ENCODE measurements around the gene MYADM.

MYADM gene

DNA sequence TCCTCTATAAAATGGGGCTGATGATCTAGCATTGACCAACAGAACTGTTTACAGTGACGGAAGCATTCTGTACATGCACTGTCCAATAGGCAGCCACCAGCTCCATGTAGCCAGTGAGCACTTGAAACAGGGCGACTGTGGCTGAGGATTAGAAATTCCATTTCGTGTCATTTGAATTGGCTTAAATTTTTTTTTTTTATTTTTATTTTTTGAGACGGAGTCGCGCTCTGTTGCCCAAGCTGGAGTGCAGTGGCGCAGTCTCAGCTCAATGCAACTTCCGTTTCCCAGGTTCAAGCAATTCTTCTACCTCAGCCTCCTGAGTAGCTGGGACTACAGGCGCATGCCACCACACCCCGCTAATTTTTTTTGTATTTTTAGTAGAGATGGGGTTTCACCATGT lies 17.4 kb downstream of the MYADM start:
- DNase-seq (ENCODE audit: low read depth), result no peak

DNA sequence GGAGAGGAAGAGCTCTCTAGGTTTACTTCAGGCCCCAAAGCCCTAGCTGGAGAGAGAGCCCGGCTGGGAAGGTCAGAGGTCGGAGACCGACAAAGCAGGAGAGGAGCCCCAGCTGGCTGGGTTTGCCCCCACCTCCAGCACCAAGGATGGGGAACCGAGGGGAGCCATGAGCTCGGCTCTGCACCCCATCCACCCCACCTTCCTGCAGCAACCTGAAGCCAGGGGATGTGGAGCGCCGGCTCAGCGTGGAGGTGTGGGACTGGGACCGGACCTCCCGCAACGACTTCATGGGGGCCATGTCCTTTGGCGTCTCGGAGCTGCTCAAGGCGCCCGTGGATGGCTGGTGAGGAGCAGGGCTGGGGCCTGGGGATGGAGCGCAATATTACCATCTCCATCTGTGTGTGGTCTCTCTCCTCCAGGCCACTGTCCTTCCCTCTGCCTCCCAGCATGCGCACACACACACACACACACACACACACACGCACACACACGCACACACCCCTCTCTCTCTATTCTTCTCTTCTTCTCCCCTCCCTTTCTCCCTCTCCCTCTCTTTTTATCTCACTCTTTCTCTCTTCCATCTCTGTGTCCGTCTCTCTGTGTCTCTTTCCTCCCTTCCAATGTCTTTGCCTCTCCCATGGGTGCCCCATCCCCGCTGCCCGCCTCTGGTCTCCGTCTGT lies 24.8 kb downstream of the MYADM start:
- DNase-seq (ENCODE audit: low read depth), result no peak

DNA sequence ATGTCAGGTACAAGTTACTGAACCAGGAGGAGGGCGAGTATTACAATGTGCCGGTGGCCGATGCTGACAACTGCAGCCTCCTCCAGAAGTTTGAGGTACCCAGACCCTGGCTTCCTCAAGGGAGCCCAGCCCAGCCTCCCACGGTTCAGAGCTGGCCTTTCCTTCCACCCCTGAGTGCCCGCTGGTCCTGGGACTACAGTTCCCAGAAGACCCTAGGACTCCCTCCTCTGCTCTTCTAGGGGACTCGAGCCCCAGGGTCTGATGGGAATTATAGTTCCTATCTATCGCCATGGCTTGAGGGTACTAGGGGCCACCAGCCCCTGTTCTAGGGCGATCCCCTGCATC lies 25.3 kb downstream of the MYADM start:
- DNase-seq (ENCODE audit: low read depth), result no peak

DNA sequence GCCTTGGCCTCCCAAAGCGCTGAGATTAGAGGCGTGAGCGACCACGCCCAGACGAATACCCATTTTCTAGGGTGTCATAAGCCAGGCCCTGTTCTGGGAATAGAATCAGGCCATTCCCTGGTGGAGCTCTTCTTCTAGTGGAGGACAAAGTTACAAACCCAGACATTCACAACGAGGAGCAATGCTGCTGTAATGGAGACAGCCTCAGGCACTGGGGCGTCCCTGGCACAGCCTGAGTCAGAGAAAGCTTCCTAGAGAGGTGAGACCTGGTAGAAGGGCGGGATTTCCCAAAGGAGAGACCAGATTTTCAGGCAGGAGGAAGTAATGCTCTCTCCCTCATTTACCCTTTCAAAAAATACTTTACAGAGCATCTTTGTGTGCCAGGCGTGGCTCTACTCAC lies 27.0 kb downstream of the MYADM start:
- DNase-seq (ENCODE audit: low read depth), result no peak

DNA sequence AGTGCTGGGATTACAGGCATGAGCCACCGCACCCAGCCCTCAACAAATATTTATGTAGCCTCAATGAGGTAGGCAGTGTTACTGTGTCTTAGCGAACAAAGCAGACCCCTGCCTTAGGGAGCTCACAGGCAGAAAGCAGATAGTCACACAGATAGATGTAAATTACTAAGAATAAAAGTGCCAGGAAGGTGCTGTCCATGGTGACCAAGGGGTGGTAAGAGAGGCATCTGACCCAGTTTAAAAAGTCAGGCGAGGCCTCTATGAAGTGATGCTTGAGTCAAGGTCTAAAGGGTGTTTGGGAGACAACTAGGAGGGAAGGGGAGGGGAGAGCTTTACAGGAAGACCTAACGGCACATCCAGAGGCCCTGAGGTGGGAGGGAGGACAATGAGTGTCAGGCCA lies 29.0 kb downstream of the MYADM start:
- no peak for DNase-seq (ENCODE audit: low read depth)

DNA sequence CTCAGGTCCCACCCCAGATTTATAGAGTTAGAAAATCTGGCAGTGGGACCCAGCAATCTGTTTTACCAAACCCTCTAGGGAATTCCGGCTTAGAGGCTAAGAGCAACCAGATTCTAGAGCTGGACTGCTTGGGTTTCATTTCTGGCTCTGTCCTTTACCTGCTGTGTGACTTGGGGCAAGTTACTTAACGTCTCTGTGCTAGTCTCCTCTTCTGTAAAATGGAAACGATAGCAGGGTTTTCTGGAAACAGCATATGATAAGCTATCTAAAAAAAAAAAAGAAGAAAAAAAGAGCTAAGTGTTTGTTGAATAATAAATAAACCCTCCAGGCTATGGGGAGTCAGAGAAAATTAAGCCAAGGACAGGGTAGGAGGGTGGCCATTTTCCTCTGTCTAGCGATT lies 29.8 kb downstream of the MYADM start:
- DNase-seq (ENCODE audit: low read depth), result no peak

DNA sequence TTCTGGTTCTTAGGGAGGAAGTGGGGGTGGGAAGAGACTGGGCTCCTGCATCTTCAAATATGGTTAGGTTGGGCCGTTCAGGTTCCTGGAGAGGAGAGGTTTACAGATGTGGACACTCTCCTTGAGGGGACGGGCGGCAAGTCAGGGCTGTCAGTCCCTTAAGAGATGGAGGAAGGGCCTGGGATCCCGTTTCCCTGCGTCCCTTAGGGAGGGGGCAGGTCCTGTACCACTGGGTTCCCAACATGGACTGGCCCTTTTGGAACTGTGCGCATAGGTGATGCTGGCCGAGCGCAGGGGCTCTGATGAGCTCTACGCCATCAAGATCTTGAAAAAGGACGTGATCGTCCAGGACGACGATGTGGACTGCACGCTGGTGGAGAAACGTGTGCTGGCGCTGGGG lies 30.5 kb downstream of the MYADM start:
- DNase-seq (ENCODE audit: low read depth), result no peak

DNA sequence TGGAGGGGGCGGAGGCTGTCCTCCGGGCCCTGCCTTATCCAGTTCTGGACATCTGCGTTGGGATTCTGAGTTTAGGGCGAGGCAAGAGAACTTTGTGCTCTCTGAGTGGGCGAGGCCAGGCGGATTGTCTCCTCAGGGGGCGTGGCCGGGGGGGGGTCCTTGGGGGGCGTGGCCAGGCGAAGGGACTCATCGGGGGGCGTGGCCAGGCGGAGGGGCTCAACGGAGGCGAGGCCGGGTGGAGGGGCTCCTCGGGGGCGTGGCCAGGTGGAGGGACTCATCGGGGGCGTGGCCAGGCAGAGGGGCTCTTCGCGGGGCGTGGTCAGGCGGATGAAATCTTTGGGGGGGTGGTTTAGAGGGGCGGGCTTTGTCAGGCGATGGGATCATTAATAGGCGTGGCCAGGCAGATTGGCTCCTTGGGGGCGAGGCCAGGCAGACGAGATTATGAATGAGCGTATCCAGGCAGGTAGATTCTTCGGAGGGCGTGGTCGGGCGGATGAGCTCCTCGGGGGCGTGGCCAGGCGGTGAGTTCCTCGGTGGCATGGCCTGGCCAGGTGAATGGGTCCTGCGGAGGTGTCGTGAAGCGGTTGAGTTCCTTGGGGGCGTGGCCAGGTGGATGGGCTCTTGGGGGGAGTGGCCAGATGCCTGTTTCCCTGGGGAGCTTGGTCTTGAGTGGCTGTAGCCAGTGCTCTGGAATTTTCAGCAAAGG lies 31.1 kb downstream of the MYADM start:
- no peak for DNase-seq (ENCODE audit: low read depth)

DNA sequence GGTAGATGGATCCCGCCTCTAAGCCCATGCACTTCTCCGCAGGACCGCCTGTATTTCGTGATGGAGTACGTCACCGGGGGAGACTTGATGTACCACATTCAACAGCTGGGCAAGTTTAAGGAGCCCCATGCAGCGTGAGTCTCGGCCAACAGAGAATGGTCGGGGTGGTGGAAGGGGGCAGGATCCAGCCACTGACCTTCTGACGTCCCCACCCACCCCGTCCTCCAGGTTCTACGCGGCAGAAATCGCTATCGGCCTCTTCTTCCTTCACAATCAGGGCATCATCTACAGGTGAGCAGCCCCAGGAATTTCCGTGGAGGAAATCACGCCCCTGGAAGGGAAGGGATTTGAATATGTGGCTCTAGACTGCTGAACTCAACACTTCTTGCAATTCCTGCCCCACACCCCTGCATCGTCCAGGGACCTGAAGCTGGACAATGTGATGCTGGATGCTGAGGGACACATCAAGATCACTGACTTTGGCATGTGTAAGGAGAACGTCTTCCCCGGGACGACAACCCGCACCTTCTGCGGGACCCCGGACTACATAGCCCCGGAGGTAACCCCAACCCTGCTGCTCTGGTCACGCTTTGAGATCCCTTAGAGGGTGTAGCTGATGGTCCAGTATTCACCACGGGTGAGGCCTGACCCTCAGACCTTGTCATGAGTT lies 32.6 kb downstream of the MYADM start:
- DNase-seq (ENCODE audit: low read depth), result no peak

DNA sequence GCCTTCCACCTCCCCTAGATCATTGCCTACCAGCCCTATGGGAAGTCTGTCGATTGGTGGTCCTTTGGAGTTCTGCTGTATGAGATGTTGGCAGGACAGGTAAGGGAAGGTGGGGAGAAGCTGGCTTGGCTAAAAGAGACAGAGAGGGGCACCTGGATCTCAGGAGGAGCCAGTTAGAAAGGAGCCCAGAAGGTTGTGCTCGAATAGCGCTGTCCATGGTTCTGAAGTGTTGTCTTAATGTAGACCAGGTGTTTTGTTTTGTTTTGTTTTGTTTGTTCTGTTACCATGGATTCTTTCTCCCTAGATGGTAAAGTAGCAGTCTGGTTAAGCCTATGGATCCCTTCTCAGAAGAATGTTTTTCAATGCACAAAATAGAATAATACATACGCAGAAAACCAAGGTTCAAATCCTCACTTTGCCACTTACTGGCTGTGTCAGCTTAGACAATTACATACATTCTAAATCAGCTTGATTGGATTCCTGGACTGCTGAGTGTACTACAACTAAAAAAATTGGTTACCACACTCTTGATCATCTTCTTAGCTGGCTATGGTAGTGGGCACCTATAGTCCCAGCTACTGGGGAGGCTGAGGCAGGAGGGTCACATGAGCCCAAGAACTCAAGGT lies 35.5 kb downstream of the MYADM start:
- DNase-seq (ENCODE audit: low read depth), result no peak

DNA sequence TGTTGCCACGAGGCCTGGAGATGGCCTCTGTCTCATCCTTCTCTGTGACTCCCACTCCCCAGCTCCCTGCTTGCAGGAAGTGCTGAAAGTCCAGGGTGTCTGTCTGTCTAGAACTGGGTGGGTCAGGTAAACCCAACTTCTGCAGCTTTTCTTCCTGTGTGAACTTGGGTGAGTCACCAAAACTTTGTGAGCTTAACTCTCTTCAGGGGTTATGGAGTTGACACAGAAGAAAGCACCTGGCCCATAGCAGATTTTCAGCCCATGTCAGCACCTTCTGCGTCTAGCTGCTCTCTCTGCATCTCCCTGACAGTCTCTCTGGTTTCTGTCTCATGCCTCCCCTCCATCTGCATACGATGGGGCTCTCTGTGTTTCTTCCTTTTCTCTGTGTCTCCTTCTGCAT lies 37.2 kb downstream of the MYADM start:
- no peak for DNase-seq (ENCODE audit: low read depth)

DNA sequence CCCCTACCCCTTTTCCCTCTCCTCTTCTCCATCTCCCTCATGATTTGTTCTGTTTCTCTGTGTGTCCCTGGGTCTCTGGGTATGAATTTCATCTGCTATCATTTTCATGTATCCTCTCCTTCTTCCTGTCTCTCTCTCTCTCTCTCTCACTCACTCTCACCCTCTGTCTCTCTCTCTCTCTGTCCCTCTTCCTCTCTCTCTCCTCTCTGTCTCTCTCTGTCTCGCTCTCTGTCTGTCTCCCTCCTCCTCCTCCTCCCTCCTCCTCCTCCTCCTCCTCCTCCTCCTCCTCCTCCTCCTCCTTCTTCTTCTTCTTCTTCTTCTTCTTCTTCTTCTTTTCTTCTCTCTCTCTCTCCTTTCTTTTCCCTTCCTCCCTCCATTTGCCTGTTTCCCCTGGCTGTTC lies 38.1 kb downstream of the MYADM start:
- DNase-seq (ENCODE audit: low read depth), result no peak

DNA sequence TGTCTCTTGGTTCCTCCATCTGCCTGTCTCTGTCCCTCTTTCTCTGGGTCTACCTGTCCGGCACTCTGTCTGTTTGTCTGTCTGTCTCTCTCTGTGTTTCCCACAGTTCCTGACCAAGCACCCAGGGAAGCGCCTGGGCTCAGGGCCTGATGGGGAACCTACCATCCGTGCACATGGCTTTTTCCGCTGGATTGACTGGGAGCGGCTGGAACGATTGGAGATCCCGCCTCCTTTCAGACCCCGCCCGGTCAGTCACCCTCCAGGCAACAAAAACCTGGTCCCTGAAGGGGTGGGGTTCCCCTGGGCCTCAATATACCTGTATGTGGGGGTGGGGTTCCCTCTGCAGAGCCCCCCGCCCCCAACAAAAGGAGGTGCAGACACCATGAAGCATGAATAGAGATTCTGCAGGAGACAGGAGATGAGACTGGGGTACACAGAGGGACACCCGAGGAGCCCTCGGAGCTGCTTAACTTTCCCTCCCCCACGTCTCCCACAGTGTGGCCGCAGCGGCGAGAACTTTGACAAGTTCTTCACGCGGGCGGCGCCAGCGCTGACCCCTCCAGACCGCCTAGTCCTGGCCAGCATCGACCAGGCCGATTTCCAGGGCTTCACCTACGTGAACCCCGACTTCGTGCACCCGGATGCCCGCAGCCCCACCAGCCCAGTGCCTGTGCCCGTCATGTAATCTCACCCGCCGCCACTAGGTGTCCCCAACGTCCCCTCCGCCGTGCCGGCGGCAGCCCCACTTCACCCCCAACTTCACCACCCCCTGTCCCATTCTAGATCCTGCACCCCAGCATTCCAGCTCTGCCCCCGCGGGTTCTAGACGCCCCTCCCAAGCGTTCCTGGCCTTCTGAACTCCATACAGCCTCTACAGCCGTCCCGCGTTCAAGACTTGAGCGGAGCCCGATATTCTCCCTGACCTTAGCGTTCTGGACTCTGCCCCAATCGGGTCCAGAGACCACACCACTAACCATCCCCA lies 38.8 kb downstream of the MYADM start:
- peak; percentile 57 for DNase-seq (ENCODE audit: low read depth)

DNA sequence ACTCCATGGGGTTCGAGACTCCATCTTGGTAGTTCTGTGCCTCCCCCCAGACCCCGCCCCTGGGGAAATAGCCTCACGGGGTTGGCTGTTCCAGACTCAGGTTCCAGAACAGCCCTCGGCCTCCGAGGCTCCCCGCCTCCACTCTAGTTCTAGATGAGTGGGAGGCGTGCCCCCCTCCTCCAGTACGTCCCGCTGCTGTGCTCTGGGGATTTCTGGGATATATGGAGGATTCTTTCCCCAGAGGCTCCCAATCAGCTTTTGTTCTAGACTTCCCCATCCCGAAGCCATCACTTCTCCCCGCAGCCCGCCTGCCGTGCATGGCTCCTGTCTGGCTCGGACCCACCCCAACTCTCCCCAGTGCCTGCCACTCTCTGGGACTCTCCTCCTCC lies 39.5 kb downstream of the MYADM start:
- DNase-seq (ENCODE audit: low read depth), result no peak

DNA sequence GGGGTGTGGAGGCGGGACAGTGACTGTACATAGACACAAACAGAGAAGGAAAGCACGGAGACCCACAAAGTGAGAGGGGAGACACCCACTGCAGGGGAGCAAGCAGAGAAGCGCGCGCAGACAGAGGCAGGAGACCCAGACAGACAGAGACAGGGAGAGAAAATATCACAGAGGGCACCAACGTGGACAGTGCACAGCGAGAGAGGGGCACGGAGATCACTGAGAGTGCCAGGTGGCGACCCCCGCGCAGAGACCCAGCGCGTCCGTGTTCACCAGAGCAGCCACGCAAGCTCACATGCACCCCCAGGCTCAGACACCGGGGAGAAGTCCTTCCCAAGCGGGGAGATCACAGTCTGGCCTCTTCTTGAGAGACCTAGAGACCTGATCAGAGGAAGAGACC lies 40.0 kb downstream of the MYADM start:
- no peak for DNase-seq (ENCODE audit: low read depth)

DNA sequence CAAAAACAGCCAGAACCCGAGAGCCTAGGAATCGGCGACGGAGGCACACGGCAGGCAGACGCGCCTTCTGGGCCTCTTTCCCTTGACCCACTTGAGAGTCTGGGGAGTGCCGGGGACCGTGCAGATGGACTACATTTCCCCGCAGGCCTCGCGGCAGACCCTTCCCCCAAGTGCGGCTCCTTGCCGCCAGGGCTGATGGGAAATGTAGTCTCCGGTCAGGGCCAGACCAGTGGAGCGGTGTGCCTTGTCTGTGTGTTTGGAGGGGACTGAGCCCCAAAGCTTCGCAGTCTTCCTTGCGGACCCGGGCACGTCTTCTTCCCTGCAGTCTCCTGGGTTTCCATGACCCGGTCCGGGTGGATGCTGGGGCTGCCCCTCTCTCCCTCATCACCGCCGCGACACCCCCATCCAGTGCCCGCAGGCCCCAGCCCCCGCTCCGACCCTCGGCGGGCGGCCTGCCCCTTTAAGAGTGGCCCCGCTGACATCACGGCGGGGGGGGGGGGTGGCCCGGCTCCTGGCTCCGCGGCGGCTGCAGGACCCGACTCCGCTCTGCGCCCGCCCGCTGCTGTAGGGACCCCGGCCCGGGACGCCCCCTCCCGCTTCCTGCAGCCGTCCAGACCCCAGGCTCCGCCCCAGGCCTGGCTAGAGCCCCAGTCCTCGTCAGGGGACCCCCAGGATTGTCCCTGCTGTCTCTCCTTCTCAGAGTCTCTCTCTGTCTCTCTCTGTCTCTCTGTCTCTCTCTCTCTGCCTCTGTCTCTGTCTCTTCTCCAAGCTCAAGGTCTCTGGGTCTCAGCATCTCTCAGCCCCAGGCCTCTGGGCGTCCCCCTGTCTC lies 40.6 kb downstream of the MYADM start:
- DNase-seq (ENCODE audit: low read depth), result no peak

DNA sequence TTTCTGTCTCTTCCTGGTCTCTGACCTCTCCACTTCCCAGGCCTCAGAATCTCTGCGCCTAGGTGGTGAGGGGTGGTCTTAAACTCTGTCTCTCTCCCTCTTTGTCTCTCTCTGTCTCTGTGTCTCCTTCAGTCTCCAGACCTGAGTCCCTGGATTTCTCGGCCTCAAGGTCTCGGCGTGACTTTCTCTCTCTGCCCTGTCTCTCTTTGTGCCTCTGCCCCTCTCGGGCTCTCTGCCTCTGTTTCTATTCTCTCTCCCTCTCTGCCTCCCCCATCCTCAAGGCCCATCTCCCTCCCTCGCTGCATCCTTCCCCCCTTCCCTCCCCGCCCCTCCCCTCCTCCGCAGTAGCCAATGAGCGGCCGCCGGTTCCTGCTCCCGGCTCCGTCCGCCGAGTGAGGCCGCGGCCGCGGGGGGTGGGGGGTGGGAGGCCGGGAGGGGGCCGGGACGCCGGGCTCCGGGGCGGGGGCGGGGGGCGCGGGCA lies 41.3 kb downstream of the MYADM start, which contains the start of gene CACNG7:
Gene CACNG7 (plus strand): TSS at position 344 of the 481 bp plus-strand sequence. CDS start 3,554 bp downstream, outside the sequence.
- no peak for DNase-seq (ENCODE audit: low read depth)

DNA sequence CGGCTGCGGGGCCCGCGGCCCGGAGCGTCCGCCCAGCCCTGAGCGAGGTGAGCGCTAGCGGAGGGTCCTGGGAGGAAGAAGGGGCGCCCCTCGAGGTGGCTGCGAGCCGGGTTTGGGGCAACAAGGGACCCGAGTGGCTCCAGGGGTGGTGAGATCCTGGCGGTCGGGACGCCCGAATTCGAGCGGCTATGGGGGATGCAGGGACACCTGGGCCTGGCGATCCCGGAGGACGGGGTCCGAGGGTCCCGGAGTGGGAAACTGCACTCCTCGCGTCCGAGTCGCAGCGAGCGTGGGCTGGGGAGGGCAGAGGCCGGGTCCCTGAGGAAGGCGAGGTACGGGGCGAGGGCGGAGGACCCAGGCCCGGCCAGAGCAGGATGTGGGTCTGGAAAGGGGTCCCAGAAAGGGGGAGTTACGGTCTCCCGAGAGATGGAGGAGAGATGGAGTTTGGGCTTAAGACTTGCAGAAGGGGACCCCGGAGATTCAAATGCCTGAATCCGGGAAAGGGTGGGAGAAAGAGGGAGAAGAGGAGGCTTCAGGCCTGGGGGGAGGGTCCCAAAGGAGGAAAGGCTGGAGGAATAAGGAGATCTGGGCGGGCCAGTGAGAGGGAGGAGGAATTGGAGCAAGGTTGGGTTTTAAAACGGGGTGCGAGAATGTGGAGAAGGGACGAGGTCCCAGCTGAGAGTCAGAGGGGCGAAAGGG lies 41.9 kb downstream of the MYADM start:
- DNase-seq (ENCODE audit: low read depth), result no peak

DNA sequence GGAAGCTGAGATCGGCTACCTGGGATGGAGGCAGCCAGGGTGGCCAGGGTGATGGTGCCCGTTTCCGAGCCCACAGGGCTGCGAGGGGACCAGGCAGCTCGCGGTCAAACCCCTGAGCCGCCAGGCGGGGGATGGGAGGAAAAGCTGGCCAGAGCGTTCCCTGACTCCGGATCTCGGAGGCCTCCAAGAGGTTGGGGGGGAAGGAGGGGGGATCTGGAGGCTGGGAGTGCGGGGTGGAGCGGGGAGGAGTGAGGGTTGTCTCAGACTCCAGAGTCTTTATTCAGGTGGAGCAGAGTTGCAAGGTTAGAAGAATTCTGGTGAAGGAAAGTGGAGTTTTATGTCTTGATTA lies 42.5 kb downstream of the MYADM start:
- DNase-seq (ENCODE audit: low read depth), result no peak

DNA sequence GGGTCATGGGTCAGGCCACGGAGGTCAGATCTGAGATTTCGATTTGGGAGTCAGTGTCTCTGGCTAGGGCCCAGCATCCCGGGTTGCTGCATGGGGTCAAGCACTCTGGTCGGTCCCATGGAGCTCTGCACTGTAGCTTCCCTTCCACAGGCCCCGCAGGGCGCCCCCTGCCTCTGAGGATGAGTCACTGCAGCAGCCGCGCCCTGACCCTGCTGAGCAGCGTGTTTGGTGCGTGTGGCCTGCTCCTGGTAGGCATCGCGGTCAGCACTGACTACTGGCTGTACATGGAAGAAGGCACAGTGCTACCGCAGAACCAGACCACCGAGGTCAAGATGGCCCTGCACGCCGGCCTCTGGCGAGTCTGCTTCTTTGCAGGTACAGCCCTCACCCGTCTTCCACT lies 45.0 kb downstream of the MYADM start:
- DNase-seq (ENCODE audit: low read depth), result no peak

Measured in stimulated activated CD8-positive, alpha-beta memory T cell treated with anti-CD3 and anti-CD28 coated beads, Interleukin-15, amount 100 ng/mL, for 24 hours (primary cell).